Ureter (tissue), 1 donor: ENCODE measurements around the gene OR11H6. TPM values are rescaled to one million over a fixed set of nuclear protein-coding genes. Genes with fewer than 3 reads are reported as not detected.
"Not testable (repeated sequence)": the region's sequence is repeated elsewhere in the genome, so short reads cannot be mapped to it uniquely, and the experiment has no call there.

ENCODE experiments used
- DNase-seq: peaks from one replicate; pipeline ENCODE4 v3.0.0-alpha.2; 2020; ENCODE audit warnings: low spot score
- total RNA-seq: library from RNA; stranded (reverse); gene quantifications from one replicate; pipeline ENCODE4 v1.2.4, GENCODE V29; 2023
- donor health status: DM: yes; HTN: yes; CAD: no.

Gene OR11H6
- total RNA-seq, 1 donor from 2014 or later, result not detected

GRCh38 chr14:20262642-20263128, 39.2 kb downstream of the OR11H6 start:
- DNase-seq, result no peak

DNA sequence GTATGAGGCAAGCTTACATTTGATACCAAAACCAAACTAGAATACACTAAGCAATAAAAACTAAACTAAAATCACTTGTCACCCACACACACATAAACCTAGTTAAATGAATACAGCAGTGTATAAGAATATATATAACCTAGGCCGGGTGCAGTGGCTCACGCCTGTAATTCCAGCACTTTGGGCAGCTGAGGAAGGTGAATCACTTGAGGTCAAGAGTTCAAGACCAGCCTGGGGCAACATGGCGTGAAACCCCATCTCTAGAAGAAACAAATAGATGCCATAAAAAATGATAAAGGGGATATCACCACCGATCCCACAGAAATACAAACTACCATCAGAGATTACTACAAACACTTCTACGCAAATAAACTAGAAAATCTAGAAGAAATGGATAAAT, 40.9 kb downstream of the OR11H6 start:
- not testable (repeated sequence) for DNase-seq

DNA sequence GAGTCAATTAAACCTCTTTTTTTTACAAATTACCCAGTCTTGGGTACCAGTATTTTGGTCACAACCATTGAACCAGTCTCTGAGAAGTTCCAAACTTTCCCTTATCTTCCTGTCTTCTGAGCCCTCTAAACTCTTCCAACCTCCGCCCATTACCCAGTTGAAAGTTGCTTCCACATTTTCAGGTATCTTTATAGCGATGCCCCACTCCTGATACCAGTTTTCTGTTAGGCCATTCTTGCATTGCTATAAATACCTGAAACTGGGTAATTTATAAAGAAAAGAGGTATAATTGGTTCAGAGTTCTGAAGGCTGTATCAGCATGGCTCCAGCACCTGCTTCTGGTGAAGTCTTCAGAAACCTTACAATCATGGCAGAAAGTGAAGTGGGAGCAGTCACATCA, 50.6 kb downstream of the OR11H6 start:
- DNase-seq, result no peak

Other genes with a start within 250 kb of the OR11H6 start
- gene OR4K15, start 248.1 kb upstream of the OR11H6 start, total RNA-seq, result not detected
- gene OR4Q2, start 221.5 kb upstream of the OR11H6 start, total RNA-seq, result not detected
- gene OR4K14, start 204.4 kb upstream of the OR11H6 start, total RNA-seq, result not detected
- not detected for gene OR4K13, start 187.7 kb upstream of the OR11H6 start, total RNA-seq
- gene OR4L1, start 163.7 kb upstream of the OR11H6 start, total RNA-seq, result not detected
- gene OR4K17, start 113.0 kb upstream of the OR11H6 start, total RNA-seq, result not detected
- not detected for gene OR4N5, start 84.9 kb upstream of the OR11H6 start, total RNA-seq
- gene OR11G2, start 32.8 kb upstream of the OR11H6 start, total RNA-seq, result not detected
- gene OR11H7, start 5.3 kb downstream of the OR11H6 start, total RNA-seq, result not detected
- gene OR11H4, start 15.6 kb downstream of the OR11H6 start, total RNA-seq, result not detected
- gene TTC5, start 82.2 kb downstream of the OR11H6 start, total RNA-seq, result 26.6 TPM
- gene CCNB1IP1, start 109.6 kb downstream of the OR11H6 start, total RNA-seq, result 38.3 TPM
- gene PARP2, start 119.9 kb downstream of the OR11H6 start, total RNA-seq, result 20.6 TPM
- gene TEP1, start 189.8 kb downstream of the OR11H6 start, total RNA-seq, result 38.7 TPM
- 0.26 TPM for gene KLHL33, start 212.5 kb downstream of the OR11H6 start, total RNA-seq
- gene OSGEP, start 231.1 kb downstream of the OR11H6 start, total RNA-seq, result 39.7 TPM
- gene APEX1, start 231.5 kb downstream of the OR11H6 start, total RNA-seq, result 169 TPM
- gene PIP4P1, start 237.7 kb downstream of the OR11H6 start, total RNA-seq, result 36.8 TPM
- gene PNP, start 245.7 kb downstream of the OR11H6 start, total RNA-seq, result 23.8 TPM